HAP-1 (cell line): ENCODE data around the gene KXD1.
"Not testable (repeated sequence)": the region's sequence is repeated elsewhere in the genome, so short reads cannot be mapped to it uniquely, and the experiment has no call there.

Experiments used
- DNase-seq, 2 experiments: peaks; one replicate each; pipeline ENCODE4 v3.0.0-alpha.2; 2016 to 2020; ENCODE audit warnings: low spot score in 2 of 2
- H3K27me3 ChIP-seq: fragments of 250-450 bp; sonication (Bioruptor Pico); 2 replicates; pipeline ENCODE4 v1.5.1; 2020; ENCODE audit warnings: low read depth, mild to moderate bottlenecking, moderate library complexity
- H3K36me3 ChIP-seq: fragments of 250-450 bp; sonication (Bioruptor Pico); replicated peaks from 2 replicates; pipeline ENCODE4 v1.5.1; 2020; ENCODE audit warnings: mild to moderate bottlenecking
- H3K4me1 ChIP-seq: fragments of 250-450 bp; sonication (Bioruptor Pico); 2 replicates; pipeline ENCODE4 v1.5.1; 2020; ENCODE audit warnings: mild to moderate bottlenecking
- H3K4me3 ChIP-seq: fragments of 250-450 bp; sonication (Bioruptor Pico); 2 replicates; pipeline ENCODE4 v1.5.1; 2020; ENCODE audit warnings: mild to moderate bottlenecking, moderate library complexity
- H3K9me3 ChIP-seq: fragments of 250-450 bp; sonication (Bioruptor Pico); 2 replicates; pipeline ENCODE4 v1.5.1; 2020; ENCODE audit warnings: mild to moderate bottlenecking, moderate library complexity
- in situ Hi-C: fragments of 300-500 bp; cut with MboI; formaldehyde crosslinking; loops from 3 replicates; pipeline ENCODE4 v1.14.3; 2020; ENCODE audit warnings: low sequenced_read_pairs, inconsistent platforms, mixed read lengths

Gene KXD1

DNA sequence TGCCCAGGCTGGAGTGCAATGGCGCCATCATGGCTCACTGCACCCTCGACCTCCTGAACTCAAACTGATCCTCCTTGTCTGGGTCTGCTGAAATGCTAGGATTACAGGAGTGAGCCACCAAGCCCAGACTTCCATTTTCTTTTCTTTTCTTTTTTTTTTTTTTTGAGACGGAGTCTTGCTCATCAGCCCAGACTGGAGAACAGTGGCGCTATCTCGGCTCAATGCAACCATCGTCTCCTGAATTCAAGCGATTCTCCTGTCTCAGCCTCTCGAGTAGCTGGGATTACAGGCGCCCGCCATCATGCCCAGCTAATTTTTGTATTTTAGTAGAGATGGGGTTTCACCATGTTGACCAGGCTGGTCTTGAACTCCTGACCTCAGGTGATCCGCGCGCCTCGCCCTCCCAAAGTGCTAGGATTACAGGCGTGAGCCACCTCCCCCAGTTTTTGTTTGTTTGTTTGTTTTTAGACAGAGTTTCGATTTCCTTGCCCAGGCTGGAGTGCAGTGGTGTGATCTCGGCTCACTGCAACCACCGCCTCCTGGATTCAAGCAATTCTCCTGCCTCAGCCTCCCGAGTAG is 34.7 kb upstream of the KXD1 start:
- H3K9me3 ChIP-seq, H3K36me3 ChIP-seq, DNase-seq, H3K4me1 ChIP-seq, in situ Hi-C loops, H3K27me3 ChIP-seq: not testable (repeated sequence)
- peak overlapping the region; percentile 98 for H3K4me3 ChIP-seq

DNA sequence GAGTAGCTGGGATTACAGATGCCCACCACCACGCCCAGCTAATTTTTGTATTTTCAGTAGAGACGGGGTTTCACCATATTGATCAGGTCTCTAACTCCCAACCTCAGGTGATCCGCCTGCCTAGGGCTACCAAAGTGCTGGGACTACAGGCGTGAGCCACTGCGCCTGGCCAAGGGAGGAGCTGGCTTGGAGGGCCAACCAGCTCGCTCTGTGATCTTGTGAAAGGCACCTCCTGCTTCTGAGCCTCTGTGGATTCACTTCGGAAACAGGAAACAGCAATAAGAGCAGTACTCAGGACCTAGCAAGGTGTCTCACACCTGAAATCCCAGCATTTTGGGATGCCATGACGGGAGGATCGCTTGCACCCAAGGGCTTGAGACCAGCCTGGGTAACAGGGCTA is 33.8 kb upstream of the KXD1 start:
- in situ Hi-C loops: no loop called here
- H3K27me3 ChIP-seq: no peaks in the 10 kb centered on the region
- peaks cover 3% of the 10 kb centered on the region for H3K4me1 ChIP-seq
- DNase-seq: no peak
- peaks cover 4% of the 10 kb centered on the region for H3K36me3 ChIP-seq
- no peaks in the 10 kb centered on the region for H3K9me3 ChIP-seq
- no peak overlapping the region for H3K4me3 ChIP-seq

DNA sequence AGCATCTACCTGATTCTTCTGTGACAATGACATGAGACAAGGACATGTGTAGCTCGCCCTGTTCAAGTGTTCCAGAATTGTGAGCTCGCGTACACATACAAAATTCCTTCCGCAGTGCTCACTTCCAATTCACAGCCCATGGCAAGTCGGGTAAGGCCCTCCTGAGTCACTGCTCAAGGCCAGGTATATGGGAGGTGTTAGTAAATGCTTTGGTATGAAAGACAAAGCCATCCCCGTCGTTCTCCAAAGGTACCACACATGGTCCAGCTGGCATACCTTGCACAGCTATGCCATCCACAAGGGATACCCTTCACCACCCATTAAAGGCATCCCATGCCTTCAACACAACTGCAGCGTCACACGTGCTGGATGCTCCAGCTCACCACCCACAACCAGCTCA is 31.4 kb upstream of the KXD1 start:
- in situ Hi-C loops: no loop called here
- DNase-seq: no peak
- no peak overlapping the region for H3K4me3 ChIP-seq
- no peaks in the 10 kb centered on the region for H3K9me3 ChIP-seq
- H3K27me3 ChIP-seq: no peaks in the 10 kb centered on the region
- peaks cover 3% of the 10 kb centered on the region for H3K4me1 ChIP-seq
- H3K36me3 ChIP-seq: peaks cover 6% of the 10 kb centered on the region

DNA sequence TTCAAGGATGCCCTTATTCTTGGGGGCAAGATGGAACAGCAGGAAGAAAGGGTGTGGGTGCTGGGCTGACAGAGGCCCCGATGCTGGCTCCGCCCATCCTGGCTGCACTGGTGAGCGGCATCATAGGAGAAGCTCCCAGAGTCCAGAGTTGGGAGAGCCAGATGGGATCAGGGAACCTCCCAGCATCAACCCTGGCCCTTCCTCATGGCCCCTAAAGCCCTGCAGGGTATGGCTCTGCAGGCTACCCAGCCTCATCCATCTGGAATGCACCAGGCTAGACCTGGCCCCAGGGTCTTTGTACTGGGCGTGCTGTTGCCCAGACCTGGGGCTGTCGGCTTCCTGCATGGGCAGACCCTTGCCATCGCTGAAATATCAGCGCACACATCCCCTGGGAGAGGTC is 27.9 kb upstream of the KXD1 start:
- no peak for DNase-seq
- H3K4me1 ChIP-seq: no peaks in the 10 kb centered on the region
- no peaks in the 10 kb centered on the region for H3K27me3 ChIP-seq
- in situ Hi-C loops: no loop called here
- H3K9me3 ChIP-seq: no peaks in the 10 kb centered on the region
- H3K4me3 ChIP-seq: no peak overlapping the region
- peaks cover 13% of the 10 kb centered on the region; the same call in 1 of the 2 replicates for H3K36me3 ChIP-seq

DNA sequence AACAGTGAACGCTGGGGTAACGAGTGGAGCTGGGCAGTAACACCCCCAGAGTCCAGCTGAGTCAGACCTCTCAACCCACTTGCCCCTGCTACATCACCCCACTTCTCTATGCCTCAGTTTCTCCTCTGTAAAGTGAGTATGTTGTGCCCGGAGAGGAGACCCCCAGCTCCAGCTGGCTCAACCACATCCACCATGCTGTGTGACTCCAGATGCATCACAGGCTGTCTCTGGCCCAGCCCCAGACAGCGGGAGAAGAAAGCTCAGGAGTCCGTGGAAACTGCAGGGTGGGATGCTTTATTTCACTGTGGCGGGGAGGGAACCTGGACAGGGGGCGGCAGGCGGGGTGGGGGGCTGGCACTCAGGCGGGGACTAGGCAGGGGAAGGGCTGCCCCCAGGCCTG is 26.2 kb upstream of the KXD1 start:
- no peaks in the 10 kb centered on the region for H3K9me3 ChIP-seq
- H3K4me1 ChIP-seq: no peaks in the 10 kb centered on the region
- in situ Hi-C loops: no loop called here
- no peak for DNase-seq
- no peak overlapping the region for H3K4me3 ChIP-seq
- H3K36me3 ChIP-seq: peaks cover 25% of the 10 kb centered on the region
- no peaks in the 10 kb centered on the region for H3K27me3 ChIP-seq

DNA sequence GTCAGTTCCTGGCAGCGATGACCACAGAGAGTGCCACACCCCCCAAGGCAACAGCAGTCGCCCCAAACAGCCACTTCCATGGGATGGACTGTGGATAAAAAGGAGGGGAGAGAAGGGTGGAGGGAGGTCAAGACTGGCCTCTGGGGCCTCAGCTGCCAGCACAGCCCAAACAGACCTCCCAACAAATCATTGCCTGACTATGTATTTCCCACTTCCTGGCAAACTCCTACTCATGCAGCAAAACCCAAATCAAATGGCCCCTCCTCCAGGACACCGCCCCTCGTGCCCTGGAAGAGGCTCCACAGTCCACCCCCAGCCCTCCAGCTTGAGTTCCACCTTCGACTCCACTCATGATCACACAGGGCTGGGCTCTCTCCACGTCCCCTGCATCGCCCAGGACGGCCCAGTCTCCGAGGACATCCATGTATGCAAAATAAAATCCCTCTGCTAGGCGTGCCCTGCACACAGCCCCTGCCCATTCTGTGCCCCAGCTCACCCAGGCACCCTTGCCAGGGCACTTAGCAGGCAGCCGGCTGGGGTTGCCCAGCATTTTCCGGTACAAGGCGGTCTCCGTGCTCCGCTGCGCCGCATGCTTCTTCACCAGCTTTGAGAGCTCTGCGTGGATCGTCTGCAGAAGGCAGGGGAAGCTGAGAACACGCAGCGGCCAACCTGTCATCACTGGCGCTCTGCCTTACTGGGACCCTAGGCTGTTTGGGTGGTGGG is 25.3 kb upstream of the KXD1 start:
- H3K9me3 ChIP-seq: no peaks in the 10 kb centered on the region
- in situ Hi-C loops: no loop called here
- H3K4me3 ChIP-seq: no peak overlapping the region
- H3K4me1 ChIP-seq: no peaks in the 10 kb centered on the region
- H3K27me3 ChIP-seq: no peaks in the 10 kb centered on the region
- no peak for DNase-seq
- peaks cover 32% of the 10 kb centered on the region for H3K36me3 ChIP-seq

DNA sequence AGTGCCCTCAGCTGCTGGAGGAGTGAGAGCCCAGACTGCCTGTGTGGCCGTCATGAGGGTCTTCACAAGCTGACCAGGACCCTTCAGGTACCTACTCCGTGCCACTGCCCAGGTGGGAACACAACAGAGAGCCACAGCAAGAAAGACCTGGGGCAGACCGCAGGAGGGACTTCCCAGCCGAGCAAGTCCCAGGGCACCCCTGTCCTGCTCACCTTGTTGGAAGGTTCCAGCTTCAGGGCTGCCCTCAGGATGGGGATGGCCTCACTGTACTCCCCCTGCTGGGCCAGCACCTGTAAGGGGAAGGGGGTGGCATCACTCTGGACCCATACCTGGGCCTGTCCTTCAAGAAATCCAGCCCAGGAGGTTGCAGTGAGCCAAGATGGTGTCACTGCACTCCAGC is 24.6 kb upstream of the KXD1 start:
- DNase-seq: no peak
- Histone ChIP-seq H3K36me3 (peaks cover 39% of the 10 kb centered on the region), H3K9me3 (no peaks in the 10 kb centered on the region), H3K27me3 (no peaks in the 10 kb centered on the region), H3K4me1 (no peaks in the 10 kb centered on the region), H3K4me3 (no peak overlapping the region)
- in situ Hi-C loops: no loop called here

DNA sequence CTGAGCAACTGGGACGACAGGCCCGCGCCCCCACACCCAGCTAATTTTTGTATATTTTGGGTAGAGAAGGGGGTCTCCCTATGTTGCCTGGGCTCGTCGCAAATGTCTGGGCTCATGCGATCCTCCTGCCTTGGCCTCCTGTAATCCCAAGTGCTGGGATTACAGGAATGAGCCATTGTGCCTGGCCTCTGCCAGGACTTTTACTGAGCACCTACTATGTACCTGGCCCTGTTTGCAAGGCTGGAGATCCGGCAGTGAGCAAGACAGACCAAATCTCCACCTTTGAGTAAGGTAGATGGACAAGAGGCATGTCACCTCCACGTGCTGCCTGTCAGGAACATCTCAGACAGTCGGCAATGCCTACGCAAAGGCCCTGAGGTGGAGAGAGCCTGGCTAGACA is 21.2 kb upstream of the KXD1 start:
- no peak for DNase-seq
- Histone ChIP-seq H3K27me3 (no peaks in the 10 kb centered on the region), H3K4me3 (no peak overlapping the region), H3K9me3 (no peaks in the 10 kb centered on the region), H3K36me3 (peaks cover 64% of the 10 kb centered on the region), H3K4me1 (no peaks in the 10 kb centered on the region)
- in situ Hi-C loops: no loop called here

DNA sequence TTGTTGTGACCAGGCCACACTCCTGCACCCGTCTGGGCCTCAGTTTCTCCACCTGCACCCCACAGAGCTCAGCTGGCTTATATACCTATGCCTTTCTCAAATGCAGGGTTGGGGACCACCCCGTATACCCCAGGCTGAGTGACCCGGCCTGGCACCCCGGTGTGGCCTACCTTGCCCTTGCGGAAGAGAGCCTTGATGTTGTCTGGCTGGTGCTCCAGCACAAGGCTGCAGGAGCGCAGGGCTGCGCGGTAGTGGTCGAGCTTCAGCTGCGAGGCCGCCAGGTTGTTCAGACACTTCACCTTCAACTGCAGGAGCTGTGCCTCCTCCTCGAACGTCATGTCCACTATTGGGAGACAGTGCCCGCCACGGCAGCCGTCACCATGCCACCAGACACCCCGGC is 20.2 kb upstream of the KXD1 start:
- no peaks in the 10 kb centered on the region for H3K9me3 ChIP-seq
- H3K27me3 ChIP-seq: no peaks in the 10 kb centered on the region
- no peak for DNase-seq
- no peak overlapping the region for H3K4me3 ChIP-seq
- peaks cover 66% of the 10 kb centered on the region for H3K36me3 ChIP-seq
- in situ Hi-C loops: no loop called here
- H3K4me1 ChIP-seq: peaks cover 6% of the 10 kb centered on the region; the same call in 1 of the 2 replicates

DNA sequence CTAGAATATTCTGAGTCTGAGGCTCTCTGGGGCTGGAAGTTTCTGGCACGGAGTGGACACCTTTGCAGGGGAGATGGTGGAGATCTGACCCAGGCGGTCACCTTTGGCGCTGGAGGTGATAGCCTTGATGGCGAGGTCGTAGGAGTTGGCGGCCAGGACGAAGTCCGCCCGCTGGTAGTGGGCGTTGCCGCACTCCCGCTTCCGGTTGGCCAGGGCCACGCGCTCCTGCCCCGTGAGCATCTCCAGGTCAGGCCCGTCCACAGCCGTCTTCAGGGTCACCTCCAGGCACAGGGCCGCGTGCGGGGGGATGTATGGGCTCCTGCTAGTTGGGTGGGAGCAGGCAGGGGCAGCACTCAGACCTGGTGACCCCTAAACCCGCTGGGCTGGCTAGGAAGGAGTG is 19.6 kb upstream of the KXD1 start:
- DNase-seq: no peak
- H3K27me3 ChIP-seq: no peaks in the 10 kb centered on the region
- H3K36me3 ChIP-seq: peaks cover 59% of the 10 kb centered on the region
- H3K9me3 ChIP-seq: no peaks in the 10 kb centered on the region
- in situ Hi-C loops: no loop called here
- peaks cover 6% of the 10 kb centered on the region; the same call in 1 of the 2 replicates for H3K4me1 ChIP-seq
- H3K4me3 ChIP-seq: no peak overlapping the region

DNA sequence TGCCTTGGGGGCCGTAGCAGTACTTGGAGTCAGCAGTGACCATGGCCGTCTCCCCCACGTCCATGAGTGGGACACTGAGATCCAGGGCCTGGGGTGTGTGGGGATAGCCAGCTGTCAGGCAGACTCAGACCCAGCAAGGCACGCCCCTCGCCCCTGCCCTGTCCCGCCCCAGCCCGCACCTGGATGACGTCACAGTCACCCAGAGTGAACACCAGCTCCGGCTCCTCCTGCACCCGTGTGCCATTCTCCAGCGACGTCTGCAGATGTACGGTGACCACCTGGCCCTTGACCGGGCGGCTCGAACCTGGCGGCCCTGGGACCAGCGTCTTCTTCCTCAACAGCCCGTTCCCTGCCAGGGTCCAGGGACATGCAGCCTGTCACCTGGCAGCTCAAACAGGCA is 18.3 kb upstream of the KXD1 start:
- Histone ChIP-seq H3K4me1 (peaks cover 6% of the 10 kb centered on the region; the same call in 1 of the 2 replicates), H3K9me3 (no peaks in the 10 kb centered on the region), H3K36me3 (peaks cover 59% of the 10 kb centered on the region), H3K27me3 (no peaks in the 10 kb centered on the region), H3K4me3 (no peak overlapping the region)
- no peak for DNase-seq
- in situ Hi-C loops: no loop called here

DNA sequence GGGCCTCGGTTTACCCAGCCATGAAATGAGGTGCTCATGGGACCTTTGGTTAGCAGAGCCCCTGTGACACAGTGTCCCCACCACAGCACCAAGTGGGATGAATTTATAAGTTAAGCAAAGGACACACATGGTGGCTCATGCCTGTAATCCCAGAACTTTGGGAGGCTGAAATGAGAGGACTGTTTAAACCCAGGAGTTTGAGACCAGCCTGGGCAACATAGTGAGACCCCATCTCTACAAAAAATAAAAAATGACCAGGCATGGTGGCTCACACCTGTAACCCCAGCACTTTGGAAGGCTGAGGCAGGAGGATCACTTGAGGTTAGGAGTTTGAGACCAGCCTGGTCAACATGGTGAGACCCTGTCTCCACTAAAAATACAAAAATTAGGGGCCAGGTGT is 17.5 kb upstream of the KXD1 start:
- H3K4me1 ChIP-seq, H3K4me3 ChIP-seq, H3K27me3 ChIP-seq, DNase-seq, in situ Hi-C loops, H3K9me3 ChIP-seq: not testable (repeated sequence)
- H3K36me3 ChIP-seq: peaks cover 56% of the 10 kb centered on the region

DNA sequence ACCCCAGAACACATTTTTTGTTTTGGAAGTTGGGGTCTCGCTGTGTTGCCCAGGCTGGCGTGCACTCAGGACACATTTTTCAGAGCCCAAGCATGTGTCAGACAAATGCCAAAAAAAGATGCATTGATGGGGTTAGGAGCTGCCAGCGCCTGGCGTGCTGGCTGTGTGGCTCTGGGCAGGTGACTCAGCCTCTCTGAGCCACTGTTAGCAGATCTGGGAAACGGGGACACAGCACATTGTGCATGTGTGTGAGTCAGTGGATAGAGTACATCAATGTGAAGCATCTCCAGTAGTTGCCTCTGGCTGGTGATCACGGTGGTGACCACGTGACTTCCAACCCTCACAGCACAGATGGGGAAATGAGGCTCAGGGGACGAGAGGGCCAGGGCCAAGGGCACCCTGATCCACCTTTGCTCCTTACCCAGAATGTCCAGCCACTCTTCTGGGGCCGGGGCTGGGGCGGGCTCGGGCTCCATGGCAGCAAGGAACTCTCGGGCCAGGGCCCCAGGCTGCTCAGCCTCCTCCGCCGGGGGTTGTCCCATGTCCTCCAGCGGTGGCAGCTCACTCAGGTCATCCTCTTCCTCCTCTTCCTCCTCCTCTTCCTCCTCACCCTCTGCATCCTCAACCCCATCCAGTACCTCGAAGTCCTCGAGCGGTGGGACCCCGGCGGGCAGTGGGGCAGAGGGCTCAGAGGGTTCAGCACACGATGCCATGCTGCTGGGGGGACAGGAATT is 16.2 kb upstream of the KXD1 start:
- Histone ChIP-seq H3K9me3 (no peaks in the 10 kb centered on the region), H3K36me3 (peaks cover 48% of the 10 kb centered on the region), H3K4me1 (peaks cover 6% of the 10 kb centered on the region; the same call in 1 of the 2 replicates), H3K27me3 (no peaks in the 10 kb centered on the region), H3K4me3 (no peak overlapping the region)
- in situ Hi-C loops: no loop called here
- DNase-seq: no peak
